Esophagus muscularis mucosa (tissue), 4 donors: ENCODE measurements around the gene AACS. TPM values are rescaled to one million over a fixed set of nuclear protein-coding genes. Genes with fewer than 3 reads are reported as not detected.

Experiments
- DNase-seq: peaks from one replicate; pipeline ENCODE4 v3.0.0-alpha.2; 2017; ENCODE audit errors: extremely low spot score
- H3K27ac ChIP-seq, 4 donors: fragments of 200-600 bp; sonication (generic); replicated peaks in 1 of 4; 1 replicate in 3 of 4; 2 replicates in 1 of 4; pipeline ENCODE4 v1.5.1; 2016 to 2019; ENCODE audit warnings: mild to moderate bottlenecking in 1 of 4
- H3K27me3 ChIP-seq, 4 donors: fragments of 200-600 bp; sonication (generic); one replicate each; pipeline versions ENCODE4 v1.5.1 to v1.6.0; 2016 to 2019
- H3K36me3 ChIP-seq, 4 donors: fragments of 200-600 bp; sonication (generic); one replicate each; pipeline ENCODE4 v1.5.1; 2016 to 2019
- H3K4me1 ChIP-seq, 4 donors: fragments of 200-600 bp; sonication (generic); one replicate each; pipeline ENCODE4 v1.5.1; 2016 to 2019
- H3K4me3 ChIP-seq, 4 donors: fragments of 200-600 bp; sonication (generic); 1 replicate in 2 of 4; 2 replicates in 2 of 4; pipeline ENCODE4 v1.5.1; 2016 to 2019; ENCODE audit warnings: mild to moderate bottlenecking in 4 of 4, moderate library complexity in 1 of 4
- H3K9me3 ChIP-seq, 4 donors: fragments of 200-600 bp; sonication (generic); 1 replicate in 3 of 4; 2 replicates in 1 of 4; pipeline ENCODE4 v1.5.1; 2016 to 2019
- EP300 ChIP-seq: sonication (generic); formaldehyde crosslinking; IDR thresholded peaks from one replicate; pipeline ENCODE4 v1.6.1; 2017; ENCODE audit warnings: antibody characterized with exemption
- POLR2A ChIP-seq: fragments of 450-650 bp; IDR thresholded peaks from one replicate; pipeline ENCODE4 v1.6.1; 2017; ENCODE audit warnings: antibody characterized with exemption, moderate library complexity, mild to moderate bottlenecking, low read depth
- POLR2AphosphoS5 ChIP-seq, 2 donors: sonication (generic); formaldehyde crosslinking; IDR thresholded peaks; one replicate each; pipeline ENCODE4 v1.6.1; 2017; ENCODE audit warnings: antibody characterized with exemption in 2 of 2
- WGBS: methylation state at CpG from one replicate; pipeline ENCODE4 v1.1.5; 2018; 5-methylcytosine and 5-hydroxymethylcytosine counted together
- intact Hi-C: fragments of 100-400 bp; cut with DNase I; formaldehyde crosslinking; loops from one replicate; pipeline ENCODE4 v1.15.1; 2023
- total RNA-seq, 4 donors: library from RNA; depleted of rRNA; stranded (reverse); fragments of >200 nt; gene quantifications; one replicate each; pipeline versions ENCODE4 v1.1.0 to v1.2.1, GENCODE V29; 2016
- TF ChIP-seq, protein P1 (sequence below), 3 experiments: fragments of 200-600 bp in 2 of 3; fragments of 450-650 bp in 1 of 3; sonication (generic) in 2 of 3; IDR thresholded peaks; one replicate each; pipeline ENCODE4 v1.5.1; 2017 to 2019; ENCODE audit warnings: antibody characterized with exemption in 3 of 3, mild to moderate bottlenecking in 2 of 3, moderate library complexity in 1 of 3

The AACS gene
- total RNA-seq, 4 donors from 2014 or later = 10.2 to 16.7 (median 13.9) TPM

DNA sequence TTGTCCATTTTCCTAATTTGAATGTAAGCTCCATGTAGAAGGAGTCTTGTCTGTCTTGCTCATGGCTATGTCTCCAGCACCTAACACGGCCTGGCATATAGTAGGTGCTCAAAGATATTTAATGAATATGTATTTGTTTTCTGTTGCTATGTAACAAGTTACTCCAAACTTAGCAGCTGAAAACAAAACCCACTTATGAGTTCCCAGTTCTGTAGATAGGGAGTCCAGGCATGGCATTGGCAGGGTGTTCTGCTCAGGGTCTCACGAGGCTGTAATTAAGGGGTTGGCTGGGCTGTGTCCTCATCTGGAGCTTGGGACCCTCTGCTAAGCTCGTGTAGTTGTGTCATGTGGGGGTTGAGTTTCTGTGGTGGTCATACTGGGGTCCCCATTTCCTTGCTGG is 106.0 kb downstream of the AACS start:
- WGBS = 83% methylated on average over 2 of the region's 3 CpGs
- intact Hi-C loops = no loop called here
- H3K4me1 ChIP-seq = peaks cover 0 to 4% (median 0%) of the 10 kb centered on the region in 4 donors
- peaks cover 0 to 13% (median 0%) of the 10 kb centered on the region in 4 donors for H3K27me3 ChIP-seq
- no peak overlapping the region for H3K4me3 ChIP-seq
- no peak for DNase-seq
- TF ChIP-seq POLR2A (no peak), POLR2AphosphoS5 (IDR thresholded peaks at IDR 0.05) (no peak), EP300 (no peak)
- TF ChIP-seq, protein P1, sequence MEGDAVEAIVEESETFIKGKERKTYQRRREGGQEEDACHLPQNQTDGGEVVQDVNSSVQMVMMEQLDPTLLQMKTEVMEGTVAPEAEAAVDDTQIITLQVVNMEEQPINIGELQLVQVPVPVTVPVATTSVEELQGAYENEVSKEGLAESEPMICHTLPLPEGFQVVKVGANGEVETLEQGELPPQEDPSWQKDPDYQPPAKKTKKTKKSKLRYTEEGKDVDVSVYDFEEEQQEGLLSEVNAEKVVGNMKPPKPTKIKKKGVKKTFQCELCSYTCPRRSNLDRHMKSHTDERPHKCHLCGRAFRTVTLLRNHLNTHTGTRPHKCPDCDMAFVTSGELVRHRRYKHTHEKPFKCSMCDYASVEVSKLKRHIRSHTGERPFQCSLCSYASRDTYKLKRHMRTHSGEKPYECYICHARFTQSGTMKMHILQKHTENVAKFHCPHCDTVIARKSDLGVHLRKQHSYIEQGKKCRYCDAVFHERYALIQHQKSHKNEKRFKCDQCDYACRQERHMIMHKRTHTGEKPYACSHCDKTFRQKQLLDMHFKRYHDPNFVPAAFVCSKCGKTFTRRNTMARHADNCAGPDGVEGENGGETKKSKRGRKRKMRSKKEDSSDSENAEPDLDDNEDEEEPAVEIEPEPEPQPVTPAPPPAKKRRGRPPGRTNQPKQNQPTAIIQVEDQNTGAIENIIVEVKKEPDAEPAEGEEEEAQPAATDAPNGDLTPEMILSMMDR (IDR thresholded peaks at IDR 0.05) = no peak
- H3K36me3 ChIP-seq = no peaks in the 10 kb centered on the region
- H3K27ac ChIP-seq = no peak overlapping the region
- H3K9me3 ChIP-seq = peaks cover 0 to 19% (median 7%) of the 10 kb centered on the region in 4 donors

DNA sequence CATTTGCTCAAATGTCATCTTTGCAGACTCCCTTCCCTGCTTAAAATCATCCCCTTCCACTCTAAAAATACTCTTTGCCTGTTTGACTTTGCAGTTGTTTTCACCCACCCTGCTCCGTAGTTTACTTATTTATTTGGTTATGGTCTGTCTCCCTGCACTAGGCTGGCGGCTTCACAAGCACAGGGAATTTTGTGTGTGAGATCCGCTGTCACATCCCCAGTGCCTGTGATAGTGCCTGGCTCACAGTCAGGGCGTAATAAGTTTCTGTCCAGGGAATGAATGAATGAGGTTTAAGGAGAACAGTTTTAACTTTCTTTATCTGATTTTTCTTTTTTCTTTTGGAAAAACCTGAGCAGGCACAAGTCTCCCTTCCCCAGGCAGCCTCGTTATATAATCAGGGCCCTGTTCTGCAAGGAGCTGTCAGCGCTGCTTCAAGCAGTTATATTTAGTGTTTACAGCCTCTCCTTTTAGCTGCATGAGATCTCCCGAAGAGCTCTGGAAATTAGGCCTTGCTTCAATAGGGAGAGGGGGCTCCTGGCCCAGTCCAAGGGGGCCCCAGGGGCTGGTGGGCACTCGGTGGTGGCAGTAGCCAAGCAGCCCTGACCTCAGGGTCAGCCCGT is 107.1 kb downstream of the AACS start:
- no peaks in the 10 kb centered on the region for H3K36me3 ChIP-seq
- no peak for TF ChIP-seq POLR2AphosphoS5 (IDR thresholded peaks at IDR 0.05)
- no peak for TF ChIP-seq EP300
- TF ChIP-seq POLR2A = no peak
- TF ChIP-seq, protein P1 (IDR thresholded peaks at IDR 0.05) = no peak
- intact Hi-C loops = no loop called here
- H3K4me1 ChIP-seq = peaks cover 0 to 4% (median 0%) of the 10 kb centered on the region in 4 donors
- 79% methylated on average over 9 of the region's 9 CpGs for WGBS
- peaks cover 0 to 19% (median 7%) of the 10 kb centered on the region in 4 donors for H3K9me3 ChIP-seq
- no peak overlapping the region for H3K27ac ChIP-seq
- peaks cover 0 to 19% (median 0%) of the 10 kb centered on the region in 4 donors for H3K27me3 ChIP-seq
- no peak overlapping the region for H3K4me3 ChIP-seq
- DNase-seq = no peak

DNA sequence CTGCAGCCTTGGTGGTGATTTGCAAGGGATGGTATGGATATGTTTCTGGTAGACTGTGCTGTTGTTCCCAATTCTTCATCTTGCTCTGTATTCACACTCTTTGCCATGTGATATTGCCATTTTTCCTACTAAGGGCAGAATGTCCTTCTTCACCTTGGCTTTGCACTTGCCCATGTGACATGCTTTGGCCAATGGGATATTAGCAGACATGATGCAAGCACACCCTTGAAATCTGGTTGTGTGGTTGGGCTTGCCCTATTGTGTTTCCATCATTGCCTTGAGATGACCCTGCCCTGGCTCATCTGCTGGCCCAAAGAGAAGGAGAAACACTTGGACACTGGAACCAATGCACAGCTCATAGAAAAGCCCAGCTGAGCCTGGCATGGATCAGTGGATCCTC is 110.3 kb downstream of the AACS start:
- Histone ChIP-seq H3K9me3 (peaks cover 0 to 10% (median 0%) of the 10 kb centered on the region in 4 donors), H3K4me3 (no peak overlapping the region), H3K4me1 (peaks cover 0 to 4% (median 0%) of the 10 kb centered on the region in 4 donors), H3K27me3 (peaks cover 0 to 38% (median 0%) of the 10 kb centered on the region in 4 donors), H3K36me3 (no peaks in the 10 kb centered on the region), H3K27ac (no peak overlapping the region)
- DNase-seq = no peak
- intact Hi-C loops = no loop called here
- TF ChIP-seq EP300 = no peak
- TF ChIP-seq POLR2A = no peak
- TF ChIP-seq, protein P1 (IDR thresholded peaks at IDR 0.05) = no peak
- TF ChIP-seq POLR2AphosphoS5 (IDR thresholded peaks at IDR 0.05) = no peak

DNA sequence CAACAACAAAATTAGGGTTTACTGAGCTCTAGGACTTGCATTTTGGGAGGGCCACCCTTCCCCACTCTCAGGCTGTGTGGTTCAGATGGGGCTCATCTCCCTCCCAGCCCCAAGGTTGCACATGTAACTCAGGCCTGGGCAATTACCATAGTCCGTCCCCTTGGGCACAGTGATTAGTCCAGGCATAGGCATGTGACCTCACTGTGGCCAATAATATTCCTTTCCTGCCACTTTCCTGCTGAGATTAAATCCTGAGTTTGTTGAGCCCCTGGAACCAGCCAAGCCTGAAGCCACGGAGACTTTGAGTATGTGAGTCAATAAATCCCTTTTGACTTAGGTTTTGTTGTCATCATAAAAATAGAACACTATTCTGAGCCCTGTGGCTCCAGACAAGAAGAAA is 113.0 kb downstream of the AACS start:
- no peaks in the 10 kb centered on the region for H3K36me3 ChIP-seq
- H3K4me1 ChIP-seq = peaks cover 1 to 4% (median 3%) of the 10 kb centered on the region in 4 donors
- no peak overlapping the region for H3K4me3 ChIP-seq
- no peak overlapping the region for H3K27ac ChIP-seq
- WGBS = 81% methylated on average over 2 of the region's 2 CpGs
- H3K9me3 ChIP-seq = peaks cover 0 to 13% (median 0%) of the 10 kb centered on the region in 4 donors
- intact Hi-C loops = no loop called here
- H3K27me3 ChIP-seq = peaks cover 0 to 59% (median 3%) of the 10 kb centered on the region in 4 donors
- TF ChIP-seq POLR2A (no peak), POLR2AphosphoS5 (IDR thresholded peaks at IDR 0.05) (no peak), EP300 (no peak)
- TF ChIP-seq, protein P1 (IDR thresholded peaks at IDR 0.05) = no peak
- DNase-seq = no peak
